IPS-NIHi7 (cell line): Measurements from ENCODE around the gene SPRYD3.
"Not testable (repeated sequence)": the region's sequence is repeated elsewhere in the genome, so short reads cannot be mapped to it uniquely, and the experiment has no call there.

Experiments used
- DNase-seq: peaks from one replicate; pipeline ENCODE4 v3.0.0; 2012; ENCODE audit warnings: mixed read lengths; ENCODE audit errors: extremely low spot score

The SPRYD3 gene

DNA sequence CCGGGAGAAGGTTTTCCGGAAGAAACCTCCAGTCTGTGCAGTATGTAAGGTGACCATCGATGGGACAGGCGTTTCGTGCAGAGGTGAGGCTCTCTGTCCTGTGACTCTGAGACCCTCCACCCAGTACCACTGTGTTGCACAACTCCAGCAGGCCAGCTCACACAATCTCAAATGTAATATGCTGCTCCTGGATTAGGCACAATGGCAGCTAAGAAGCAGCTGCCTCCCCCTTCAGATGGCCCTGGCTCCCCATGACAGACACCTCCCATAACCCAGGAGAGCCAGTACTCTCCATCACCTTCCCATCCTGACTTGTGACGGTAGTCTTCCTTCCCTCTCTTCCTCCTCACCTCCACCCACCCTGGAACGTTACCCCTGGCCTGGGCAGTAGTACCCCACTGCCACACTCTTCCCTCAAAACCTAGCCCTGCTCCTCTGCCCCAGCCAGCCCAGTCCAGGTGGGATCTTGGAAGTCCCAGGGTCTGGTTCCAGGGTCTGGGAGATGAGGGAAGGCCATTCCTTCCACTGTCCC, 27.2 kb downstream of the SPRYD3 start:
- DNase-seq, result no peak

DNA sequence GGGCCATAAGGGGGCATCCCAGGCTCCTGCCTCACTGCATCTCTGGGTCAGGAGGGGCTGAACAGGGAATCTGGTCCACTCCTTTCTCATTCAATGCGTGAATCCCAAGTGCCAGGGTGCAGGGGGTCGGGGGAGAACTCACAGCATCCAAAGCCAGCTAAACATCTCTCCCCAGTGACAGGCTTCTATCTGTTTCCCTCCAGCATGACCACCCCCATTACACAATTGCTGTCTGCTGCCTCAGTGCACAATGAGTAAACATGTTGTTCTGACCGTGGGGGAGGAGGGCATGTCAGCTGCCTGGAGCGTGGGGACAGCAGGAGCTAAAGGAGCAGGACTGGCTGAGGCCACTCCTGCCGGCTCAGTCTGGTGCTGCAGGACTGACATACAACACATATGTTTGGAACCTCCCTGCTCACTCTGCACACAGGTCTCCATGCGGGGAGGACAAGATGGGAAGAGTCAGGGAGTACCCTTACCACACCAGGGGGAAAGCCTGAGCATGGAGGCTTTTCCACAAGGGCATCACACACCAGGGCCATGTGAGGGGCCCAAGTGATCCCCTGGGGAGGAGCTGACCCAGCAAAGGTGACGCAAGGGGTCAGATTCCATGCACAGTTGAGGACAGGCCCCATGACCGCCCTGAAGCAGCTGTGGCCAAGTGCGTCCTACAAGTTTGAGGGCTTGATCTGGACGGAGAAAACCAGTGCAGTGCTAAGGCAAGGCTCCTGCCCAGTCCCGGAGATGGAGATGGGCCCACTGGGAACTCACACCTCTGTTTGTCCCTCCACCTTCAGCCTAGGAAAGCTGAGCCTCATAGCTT, 27.9 kb downstream of the SPRYD3 start:
- DNase-seq, result no peak

DNA sequence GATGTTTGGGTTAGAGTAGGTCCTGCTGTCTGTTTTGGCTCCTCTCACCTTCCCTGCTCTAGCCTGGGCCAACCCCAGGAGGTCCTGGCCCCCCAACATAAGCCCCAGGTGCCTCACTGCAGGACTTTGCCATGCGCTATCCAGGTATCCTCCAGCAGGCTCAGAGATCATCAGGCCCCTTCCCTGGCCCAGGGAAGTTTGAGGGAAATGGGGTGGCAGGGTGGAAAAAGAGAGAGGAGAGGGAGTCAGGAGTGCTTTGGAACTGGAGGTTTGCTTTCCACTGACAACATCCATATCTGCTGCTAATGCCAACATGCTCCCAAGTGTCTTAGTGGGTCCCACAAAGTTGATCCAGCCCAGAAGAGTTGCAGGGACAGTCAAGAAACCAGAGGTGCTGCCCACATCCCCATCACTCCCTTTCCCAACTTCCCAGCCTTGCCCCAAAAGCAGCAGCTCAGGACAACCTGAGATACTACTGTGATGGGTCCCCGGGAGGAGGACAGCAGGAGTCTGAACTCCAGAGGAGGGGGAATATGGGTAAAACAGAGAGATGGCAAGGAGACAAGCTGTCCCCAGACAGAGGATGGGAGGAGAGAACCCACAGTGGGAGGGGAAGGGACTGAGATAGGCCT, 28.6 kb downstream of the SPRYD3 start:
- no peak for DNase-seq

DNA sequence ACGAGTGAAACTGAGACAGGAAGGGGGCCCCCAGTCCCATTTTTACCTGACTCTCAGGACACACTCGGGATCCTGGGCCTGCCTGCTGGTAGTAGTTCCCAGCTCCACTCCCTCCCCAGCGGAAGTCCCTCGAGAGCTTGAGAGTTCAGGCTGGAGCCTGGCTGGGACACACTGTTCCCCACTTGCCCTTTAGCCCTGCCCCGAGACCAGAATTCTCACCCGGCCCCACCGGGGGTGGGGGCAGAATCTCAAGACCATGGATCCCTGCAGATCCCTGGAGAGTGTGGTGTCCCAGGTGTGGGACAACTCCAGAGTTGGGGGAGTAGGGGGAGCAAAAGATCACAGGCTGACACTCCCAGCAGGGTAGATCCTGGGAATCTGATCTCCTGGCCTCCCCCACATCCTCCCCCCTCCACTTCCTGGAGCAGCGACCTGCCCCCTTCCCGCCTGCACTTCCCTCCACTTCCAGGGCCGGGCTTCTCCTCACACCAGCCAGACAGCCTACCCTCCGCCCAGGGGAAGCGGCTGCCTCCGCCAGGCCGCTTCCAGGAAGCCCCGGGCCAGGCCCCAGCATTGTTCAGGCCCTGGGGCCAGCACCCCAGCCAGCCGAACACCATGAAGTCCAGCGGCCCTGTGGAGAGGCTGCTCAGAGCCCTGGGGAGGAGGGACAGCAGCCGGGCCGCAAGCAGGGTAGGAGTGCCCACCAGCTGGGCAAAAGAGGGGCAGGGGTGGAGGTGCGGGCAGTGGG, 29.4 kb downstream of the SPRYD3 start, which contains the start of gene TNS2:
TSS of gene TNS2 (plus strand) at position 495 of the 748 bp plus-strand sequence. CDS start at position 616, 121 bp downstream.
- DNase-seq, result peak; percentile 66

DNA sequence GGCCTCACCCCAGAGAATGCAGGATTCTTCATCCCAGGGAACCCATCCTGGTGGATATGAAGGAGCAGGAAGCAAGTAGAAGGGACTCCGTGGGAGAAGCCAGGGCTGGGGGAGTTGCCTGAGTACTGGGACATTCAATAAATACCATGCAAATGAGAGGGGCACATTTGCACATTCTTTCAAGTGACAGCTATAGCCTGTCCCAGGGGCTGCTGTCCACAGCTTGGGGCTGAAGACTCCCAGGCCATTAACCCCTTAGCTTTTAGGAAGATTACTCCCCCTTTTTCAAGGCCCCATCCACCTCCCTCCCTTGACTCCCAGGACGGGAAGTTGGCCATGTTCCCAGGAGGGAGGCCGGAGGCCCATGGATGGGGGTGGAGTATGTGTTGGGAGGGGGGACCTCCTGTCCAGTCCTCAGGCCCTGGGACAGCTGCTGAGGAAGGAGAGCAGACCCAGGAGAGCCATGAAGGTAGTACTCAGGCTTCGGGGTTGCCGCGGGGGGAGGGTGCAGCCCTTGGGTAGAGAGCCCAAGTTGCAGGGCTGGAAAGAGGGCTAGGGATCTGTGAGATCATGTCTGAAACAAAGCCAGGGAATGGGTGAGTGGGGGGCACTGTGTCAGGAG, 30.3 kb downstream of the SPRYD3 start:
- no peak for DNase-seq

DNA sequence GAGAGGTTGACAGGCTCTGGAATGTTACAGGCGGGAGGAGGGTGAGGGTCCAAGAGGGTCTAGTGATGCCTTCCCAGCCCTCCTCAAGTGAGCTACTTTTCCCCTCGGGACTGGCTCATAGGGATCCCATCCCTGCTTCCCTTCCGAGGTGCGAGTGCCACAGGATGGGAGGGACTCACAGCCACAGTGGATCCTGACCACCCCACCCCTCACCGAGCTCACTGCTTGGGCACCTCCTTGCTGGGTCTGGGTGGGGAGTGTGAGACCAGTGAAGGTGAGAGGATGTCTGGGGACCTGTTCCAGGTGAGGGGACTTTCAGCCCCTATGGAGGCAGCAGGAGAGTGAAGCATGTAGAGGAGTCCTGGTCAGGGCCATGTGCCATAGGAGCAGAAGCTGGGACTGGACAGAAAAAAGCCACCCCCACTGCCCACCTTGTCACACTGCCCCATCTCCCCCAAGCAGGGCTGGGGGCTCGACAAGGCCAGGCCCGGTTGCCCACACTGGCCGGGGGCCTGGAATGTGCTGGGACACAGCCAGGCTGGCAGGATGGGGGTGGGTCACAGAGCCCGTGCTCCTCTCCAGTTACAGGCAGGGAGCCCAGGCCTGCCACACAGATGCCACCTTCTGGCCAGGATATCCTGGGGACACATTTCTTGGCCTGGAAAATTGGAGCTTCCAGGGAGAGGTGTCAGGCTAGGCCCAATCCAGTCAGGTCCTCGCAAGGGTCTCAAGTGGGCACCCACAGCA, 31.0 kb downstream of the SPRYD3 start:
- no peak for DNase-seq

DNA sequence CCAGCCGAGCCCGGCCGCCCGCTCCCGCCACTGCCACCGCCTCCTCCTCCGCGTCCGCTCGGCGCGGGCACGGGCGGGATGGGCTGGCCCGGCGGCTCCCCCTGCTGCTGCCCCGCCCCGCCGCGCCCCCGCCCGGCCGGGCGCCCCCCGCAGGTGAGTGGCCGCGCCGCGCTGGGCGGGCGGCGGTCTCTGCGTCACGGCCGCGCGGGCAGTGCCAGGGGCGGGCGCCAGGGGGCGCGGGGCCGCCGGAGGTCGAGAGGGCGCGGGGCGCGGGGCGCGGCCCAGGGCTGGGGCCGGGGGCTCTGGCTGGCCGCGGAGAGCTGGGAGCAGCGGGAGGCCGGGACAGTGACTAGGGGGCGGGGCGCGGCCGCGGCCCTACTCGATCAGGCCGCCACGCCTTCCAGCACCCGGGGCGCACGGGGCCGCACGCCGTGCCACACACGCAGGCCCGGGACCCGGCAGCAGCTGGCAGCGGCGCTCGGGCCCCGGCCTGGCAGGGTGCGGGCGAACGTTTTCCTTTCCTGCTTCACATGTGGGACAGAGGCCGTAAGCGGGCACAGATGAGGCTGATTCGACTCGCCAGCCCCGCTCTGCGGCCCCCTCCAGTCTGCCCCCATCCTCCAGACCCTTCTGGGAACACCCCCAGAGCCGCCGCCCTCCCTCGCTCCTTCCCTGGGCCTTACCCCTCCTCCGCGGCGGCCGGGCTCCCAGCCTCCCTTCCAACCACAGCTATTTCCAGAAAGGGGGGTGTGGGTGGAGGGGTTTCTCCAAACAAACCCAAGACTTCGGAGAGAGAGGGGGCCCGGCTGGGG, 31.8 kb downstream of the SPRYD3 start:
- DNase-seq, result peak; percentile 80

DNA sequence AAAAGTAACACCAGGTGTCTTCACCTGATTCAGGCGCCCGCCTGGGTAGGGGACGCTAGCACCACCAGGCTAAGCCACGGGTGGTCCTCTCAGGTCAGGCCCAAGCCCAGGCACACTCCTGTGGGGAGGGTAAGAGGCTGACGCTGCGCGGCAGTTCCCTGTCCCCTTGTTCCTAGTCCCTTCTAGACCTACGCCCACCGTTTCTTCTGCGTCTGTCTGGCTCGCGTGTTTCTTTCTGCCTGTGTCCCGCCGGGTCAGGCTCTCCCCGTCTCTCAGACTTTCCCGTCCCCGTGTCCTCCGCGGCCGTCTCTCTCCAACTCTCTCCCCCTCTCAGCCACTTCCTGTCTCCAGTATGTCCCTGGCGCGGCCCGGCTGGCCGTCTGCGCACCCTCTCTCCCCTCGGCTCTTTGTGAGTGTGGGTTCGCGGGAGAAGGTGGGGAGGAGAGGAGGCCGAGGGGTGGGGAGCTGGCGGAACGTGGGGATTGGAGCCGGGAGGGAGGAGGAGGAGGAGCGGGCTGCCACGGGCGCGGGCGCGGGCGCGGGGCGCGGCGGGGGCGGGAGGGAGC, 32.5 kb downstream of the SPRYD3 start:
- DNase-seq, result peak; percentile 45

DNA sequence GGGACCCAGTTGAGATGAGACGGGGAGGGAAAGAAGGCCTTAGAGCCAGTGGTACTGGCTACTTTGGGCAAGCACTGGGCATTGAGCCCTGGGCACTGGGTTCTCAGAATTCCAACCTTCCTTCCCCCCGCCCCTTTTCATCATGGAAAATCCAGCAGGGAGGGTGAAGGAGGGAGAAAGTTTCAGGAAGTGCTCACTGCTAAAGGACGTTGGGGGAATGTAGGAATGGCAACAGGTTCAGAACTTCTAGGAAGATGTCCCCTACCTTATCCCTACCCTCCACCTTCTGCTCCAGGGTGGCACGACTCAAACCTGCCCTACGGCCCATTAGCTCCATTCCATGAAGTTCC, 33.5 kb downstream of the SPRYD3 start:
- no peak for DNase-seq

DNA sequence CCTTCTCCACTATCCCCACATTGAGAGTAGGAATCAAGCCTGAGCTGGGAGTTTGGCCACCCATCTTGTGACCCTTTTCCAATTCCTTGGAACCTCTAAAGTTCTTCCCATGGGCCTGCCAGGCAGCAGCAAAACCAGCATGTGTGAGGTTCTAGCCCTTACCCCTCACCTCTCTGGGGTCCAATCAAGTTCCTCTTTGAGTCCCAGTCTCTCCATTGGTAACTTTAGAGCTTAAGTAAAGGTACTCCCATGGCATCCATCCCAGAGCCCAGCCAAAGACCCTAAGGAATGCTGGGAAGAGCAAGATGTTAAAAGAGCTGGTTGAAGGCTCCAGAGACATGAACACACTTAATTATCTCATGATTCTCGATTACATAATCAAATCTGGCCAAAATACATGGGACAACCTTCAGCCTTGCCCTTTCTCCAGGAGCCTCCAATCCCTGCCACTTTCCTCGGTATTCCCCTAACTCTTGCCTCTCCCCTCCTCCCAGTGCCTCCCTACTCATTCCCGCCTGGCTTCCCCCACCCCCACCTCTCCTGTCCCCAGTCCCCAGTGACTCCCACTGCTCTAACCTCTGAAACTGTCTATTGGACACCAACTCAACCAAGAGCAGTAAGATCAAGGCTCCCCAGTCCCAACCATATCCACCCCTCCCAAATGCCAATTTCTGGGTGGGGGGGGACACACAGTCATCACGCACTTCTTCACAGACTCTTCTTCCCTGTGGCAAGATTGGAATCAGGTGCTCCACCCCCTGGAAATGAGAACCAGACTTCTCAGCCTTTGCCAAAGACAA, 34.1 kb downstream of the SPRYD3 start:
- peak; percentile 14 for DNase-seq

DNA sequence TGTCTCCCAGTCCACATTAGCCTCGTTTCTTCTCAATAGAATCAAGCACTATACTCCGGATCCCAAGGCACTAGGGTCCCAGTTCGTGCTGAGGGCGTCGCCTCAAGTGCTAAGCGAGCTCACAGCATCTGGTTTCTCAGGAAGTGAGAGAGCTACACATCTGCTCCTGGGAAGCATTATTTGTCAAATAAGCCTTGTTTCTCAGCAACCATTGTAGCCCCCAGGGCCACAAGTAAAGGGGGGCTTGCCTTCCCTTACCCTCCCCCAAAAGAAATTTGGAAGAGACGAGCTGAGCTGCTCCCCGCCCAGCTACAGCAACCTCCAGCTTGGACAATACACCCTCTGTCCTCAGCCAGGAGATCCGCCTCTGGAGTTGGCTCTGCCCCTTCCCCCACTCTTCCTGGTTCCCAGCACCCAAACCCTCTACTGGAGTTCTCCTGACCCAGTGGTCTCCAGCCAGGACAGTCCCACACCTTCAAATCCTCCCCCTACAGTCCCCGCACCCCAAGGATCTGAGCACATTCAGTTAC, 35.1 kb downstream of the SPRYD3 start:
- DNase-seq, result peak; percentile 15

DNA sequence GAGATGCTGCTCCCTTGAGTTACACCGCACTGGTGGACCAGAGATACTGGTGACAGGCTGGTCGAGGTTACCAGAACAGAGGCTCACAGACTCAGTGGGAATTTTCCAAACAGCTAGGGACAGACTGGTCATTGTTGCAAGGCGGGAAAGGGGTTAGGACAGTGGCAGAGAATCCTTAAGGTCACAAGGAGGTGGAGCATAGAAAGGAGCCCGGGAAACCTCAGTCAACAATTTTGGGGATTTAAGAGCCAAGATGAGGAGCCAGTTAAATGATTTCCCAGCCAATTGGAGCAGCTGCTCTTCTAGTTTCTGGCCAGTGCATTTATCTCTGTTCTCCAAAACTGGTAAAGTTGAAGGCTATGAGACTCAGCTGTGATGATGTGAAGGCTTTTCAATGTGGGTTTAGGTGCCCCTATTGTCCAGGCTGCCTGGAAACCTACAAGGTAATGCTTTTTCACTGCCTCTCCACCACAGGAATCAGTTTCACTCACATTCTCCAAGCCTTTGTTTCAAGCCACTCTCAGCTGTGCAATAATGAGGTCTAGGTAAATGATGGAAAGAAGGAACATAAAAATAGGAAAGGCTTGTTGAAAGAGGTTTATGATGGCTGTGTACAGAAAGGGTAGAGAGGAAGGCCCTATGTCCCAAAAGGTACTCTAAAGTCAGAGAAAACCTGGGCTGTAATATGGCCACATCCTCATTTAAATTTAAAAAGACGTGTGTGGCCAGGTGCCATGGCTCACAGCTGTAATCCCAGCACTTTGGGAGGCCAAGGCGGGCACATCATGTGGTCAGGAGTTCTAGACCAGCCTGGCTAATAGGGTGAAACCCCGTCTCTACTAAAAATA, 36.4 kb downstream of the SPRYD3 start:
- DNase-seq, result peak; percentile 20

DNA sequence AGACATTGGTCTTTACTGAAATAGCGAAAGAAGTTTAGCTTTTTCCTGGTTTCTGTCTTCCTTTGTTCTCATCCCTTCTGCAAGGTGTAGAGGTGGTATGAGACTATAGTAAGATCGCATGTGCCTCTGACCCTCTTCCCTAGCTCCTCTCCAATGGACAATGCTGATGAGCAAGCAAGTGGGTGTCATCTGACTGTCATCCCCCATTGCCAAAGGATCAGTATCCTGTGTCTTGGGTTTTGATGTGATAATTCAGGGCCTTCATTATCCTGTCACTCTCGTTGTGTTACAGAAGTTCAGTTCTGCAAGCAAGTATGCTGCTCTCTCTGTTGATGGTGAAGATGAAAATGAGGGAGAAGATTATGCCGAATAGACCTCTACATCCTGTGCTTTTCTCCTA, 39.3 kb downstream of the SPRYD3 start:
- DNase-seq, result no peak

DNA sequence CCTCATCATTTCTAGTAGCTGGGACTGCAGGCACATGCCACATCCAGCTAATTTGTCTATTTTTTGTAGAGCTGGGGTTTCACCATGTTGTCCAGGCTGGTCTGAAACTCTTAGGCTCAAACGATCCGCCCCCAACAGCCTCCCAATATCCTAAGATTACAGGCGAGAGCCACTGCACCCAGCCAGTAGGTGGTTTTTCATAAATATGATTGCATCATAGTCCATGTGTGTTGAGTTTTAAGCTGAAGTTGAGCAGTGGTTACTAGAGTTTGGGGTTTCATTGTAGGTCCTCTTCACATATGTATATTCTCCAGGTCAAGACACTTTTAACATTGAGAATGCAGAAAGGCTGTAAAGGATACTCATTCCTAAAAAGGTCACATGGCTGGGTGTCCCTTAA, 42.4 kb downstream of the SPRYD3 start:
- no peak for DNase-seq

DNA sequence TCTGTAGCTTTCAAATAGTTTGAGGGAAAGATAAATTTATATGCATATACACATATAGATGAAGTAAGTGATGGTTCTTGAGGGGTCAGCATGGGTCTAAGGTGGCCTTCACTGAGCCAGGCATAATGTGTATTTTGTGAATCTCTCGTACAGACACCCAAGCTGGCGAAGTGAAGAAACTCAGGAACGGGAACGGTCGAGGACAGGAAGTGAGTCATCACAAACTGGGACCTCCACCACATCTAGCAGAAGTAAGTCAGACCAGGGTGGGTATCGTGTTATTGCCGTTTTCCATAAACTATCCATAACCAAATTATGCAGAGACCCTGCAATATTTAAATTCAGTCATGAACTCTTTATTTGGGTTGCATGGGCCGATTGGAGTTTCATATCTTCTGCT, 44.7 kb downstream of the SPRYD3 start:
- no peak for DNase-seq

DNA sequence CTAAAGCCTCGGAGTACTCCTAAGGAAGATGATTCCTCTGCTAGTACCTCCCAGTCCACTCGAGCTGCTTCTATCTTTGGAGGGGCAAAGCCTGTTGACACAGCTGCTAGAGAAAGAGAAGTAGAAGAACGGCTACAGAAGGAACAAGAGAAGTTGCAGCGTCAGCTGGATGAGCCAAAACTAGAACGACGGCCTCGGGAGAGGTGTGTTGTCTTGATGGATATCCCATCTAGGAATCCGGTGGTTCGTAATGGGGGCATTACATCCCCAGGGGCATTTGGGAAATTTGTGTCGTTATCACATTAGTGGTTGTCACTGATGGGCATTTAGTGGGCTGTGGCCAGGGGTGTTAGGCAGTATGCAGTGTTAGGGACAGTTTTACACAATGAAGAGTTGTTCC, 45.4 kb downstream of the SPRYD3 start:
- DNase-seq, result not testable (repeated sequence)

DNA sequence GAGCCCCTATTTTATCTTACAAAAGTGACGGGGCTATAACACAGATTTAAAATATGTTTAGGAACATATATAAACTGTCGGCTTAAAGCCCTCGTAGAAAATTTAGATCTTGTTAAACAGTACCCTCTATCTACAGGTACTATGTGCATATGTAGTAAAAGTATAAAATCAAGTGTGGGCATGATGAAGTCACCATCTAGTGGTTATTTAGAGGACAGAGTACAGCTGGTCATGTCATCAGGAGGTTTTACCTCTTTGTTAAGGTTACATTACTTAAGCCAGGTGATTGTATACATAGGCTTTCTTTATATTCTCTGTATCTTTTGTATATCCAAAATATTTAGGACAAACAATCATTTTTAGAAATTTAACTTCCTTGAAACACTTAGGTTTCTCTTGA, 47.6 kb downstream of the SPRYD3 start:
- DNase-seq, result no peak

DNA sequence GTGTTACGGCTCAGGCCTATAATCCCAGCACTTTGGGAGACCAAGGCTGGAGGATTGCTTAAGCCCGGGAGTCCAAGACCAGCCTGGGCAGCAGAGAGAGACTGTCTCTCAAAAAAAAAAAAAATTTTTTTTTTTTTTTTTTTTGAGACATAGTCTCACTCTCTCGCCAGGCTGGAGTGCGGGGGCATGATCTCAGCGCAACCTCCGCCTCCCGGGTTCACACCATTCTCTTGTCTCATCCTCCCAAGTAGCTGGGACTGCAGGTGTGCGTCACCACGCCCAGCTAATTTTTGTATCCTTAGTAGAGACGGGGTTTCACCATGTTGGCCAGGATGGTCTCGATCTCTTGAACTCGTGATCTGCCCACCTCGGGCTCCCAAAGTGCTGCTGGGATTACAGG, 52.2 kb downstream of the SPRYD3 start:
- DNase-seq, result not testable (repeated sequence)
